Embryonic facial prominence (tissue), 1 donor: ENCODE data around the gene PTGES.
"Not testable (repeated sequence)": the region's sequence is repeated elsewhere in the genome, so short reads cannot be mapped to it uniquely, and the experiment has no call there.

Experiments used
- DNase-seq: peaks from one replicate; pipeline ENCODE4 v3.0.0-alpha.2; 2016; ENCODE audit errors: extremely low spot score

The PTGES gene

GRCh38 chr9:129770741-129771140 is 17.9 kb upstream of the PTGES start:
- no peak for DNase-seq

GRCh38 chr9:129769669-129770068 is 16.8 kb upstream of the PTGES start:
- no peak for DNase-seq

GRCh38 chr9:129768486-129768885 is 15.6 kb upstream of the PTGES start:
- no peak for DNase-seq

GRCh38 chr9:129765764-129766317 is 13.0 kb upstream of the PTGES start:
- no peak for DNase-seq

- DNase-seq = no peak
Measured at GRCh38 chr9:129762985-129763926, 10.4 kb upstream of the PTGES start.

- not testable (repeated sequence) for DNase-seq
Measured at GRCh38 chr9:129762370-129762984, 9.6 kb upstream of the PTGES start.

- DNase-seq = no peak
Measured at GRCh38 chr9:129761901-129762369, 9.1 kb upstream of the PTGES start.

- no peak for DNase-seq
Measured at GRCh38 chr9:129761293-129761900, 8.6 kb upstream of the PTGES start.

- DNase-seq = not testable (repeated sequence)
Measured at GRCh38 chr9:129760784-129761183, 7.9 kb upstream of the PTGES start.

GRCh38 chr9:129759804-129760502 is 7.1 kb upstream of the PTGES start:
- no peak for DNase-seq

- DNase-seq = no peak
Measured at GRCh38 chr9:129759319-129759718, 6.5 kb upstream of the PTGES start.

- no peak for DNase-seq
Measured at GRCh38 chr9:129757045-129757444, 4.2 kb upstream of the PTGES start.

GRCh38 chr9:129756191-129756590 is 3.3 kb upstream of the PTGES start:
- no peak for DNase-seq

GRCh38 chr9:129755151-129755550 is 2.3 kb upstream of the PTGES start:
- no peak for DNase-seq

GRCh38 chr9:129751841-129752801 is 721 bp downstream of the PTGES start:
- no peak for DNase-seq

GRCh38 chr9:129750013-129750638 is 2.7 kb downstream of the PTGES start:
- DNase-seq = no peak

- no peak for DNase-seq
Measured at GRCh38 chr9:129749575-129749974, 3.3 kb downstream of the PTGES start.

- DNase-seq = not testable (repeated sequence)
Measured at GRCh38 chr9:129749052-129749451, 3.8 kb downstream of the PTGES start.

- DNase-seq = no peak
Measured at GRCh38 chr9:129748249-129748648, 4.6 kb downstream of the PTGES start.
